GM21360 (cell line): ENCODE measurements around the gene TACC3.
A peak's percentile ranks its signal among the peaks of the same experiment; 100 is the strongest.
"Not testable (repeated sequence)": the region's sequence is repeated elsewhere in the genome, so short reads cannot be mapped to it uniquely, and the experiment has no call there.

Experiments used
- ATAC-seq: cut with Tn5 transposase; IDR thresholded peaks from one replicate; pipeline ENCODE4 v1.9.1; 2021; ENCODE audit warnings: mild to moderate bottlenecking, moderate library complexity; ENCODE audit not compliant: unreplicated experiment

The TACC3 gene

GRCh38 chr4:1701671-1702070 is 19.6 kb upstream of the TACC3 start:
- not testable (repeated sequence) for ATAC-seq

- no peak for ATAC-seq
Measured at GRCh38 chr4:1703867-1704266, 17.5 kb upstream of the TACC3 start.

GRCh38 chr4:1705732-1706131 is 15.6 kb upstream of the TACC3 start:
- no peak for ATAC-seq

- no peak for ATAC-seq
Measured at GRCh38 chr4:1706358-1706757, 15.0 kb upstream of the TACC3 start.

GRCh38 chr4:1708581-1708980 is 12.7 kb upstream of the TACC3 start:
- no peak for ATAC-seq

GRCh38 chr4:1711055-1711570 is 10.2 kb upstream of the TACC3 start:
- no peak for ATAC-seq

GRCh38 chr4:1711571-1712215 is 9.6 kb upstream of the TACC3 start:
- ATAC-seq, result peak; percentile 22

- peak; percentile 66 for ATAC-seq
Measured at GRCh38 chr4:1712216-1713002, 8.9 kb upstream of the TACC3 start, which contains the start of gene SLBP. SLBP (minus strand) TSS chr4:1712319; CDS start chr4:1712188, 131 bp downstream.

GRCh38 chr4:1713003-1713851 is 8.1 kb upstream of the TACC3 start:
- ATAC-seq, result peak; percentile 8

- ATAC-seq, result no peak
Measured at GRCh38 chr4:1714303-1715001, 6.9 kb upstream of the TACC3 start.

GRCh38 chr4:1715002-1715758 is 6.1 kb upstream of the TACC3 start:
- no peak for ATAC-seq

GRCh38 chr4:1716065-1716945 is 5.0 kb upstream of the TACC3 start:
- ATAC-seq, result no peak

GRCh38 chr4:1717129-1718094 is 3.9 kb upstream of the TACC3 start:
- no peak for ATAC-seq

- ATAC-seq, result no peak
Measured at GRCh38 chr4:1718095-1718850, 3.0 kb upstream of the TACC3 start.

GRCh38 chr4:1720163-1720983 is 948 bp upstream of the TACC3 start:
- peak; percentile 5 for ATAC-seq
